Measurements from ENCODE around the gene DNAH3.
A peak's percentile ranks its signal among the peaks of the same experiment; 100 is the strongest.
"Not testable (repeated sequence)": the region's sequence is repeated elsewhere in the genome, so short reads cannot be mapped to it uniquely, and the experiment has no call there.

DNAH3 gene

DNA sequence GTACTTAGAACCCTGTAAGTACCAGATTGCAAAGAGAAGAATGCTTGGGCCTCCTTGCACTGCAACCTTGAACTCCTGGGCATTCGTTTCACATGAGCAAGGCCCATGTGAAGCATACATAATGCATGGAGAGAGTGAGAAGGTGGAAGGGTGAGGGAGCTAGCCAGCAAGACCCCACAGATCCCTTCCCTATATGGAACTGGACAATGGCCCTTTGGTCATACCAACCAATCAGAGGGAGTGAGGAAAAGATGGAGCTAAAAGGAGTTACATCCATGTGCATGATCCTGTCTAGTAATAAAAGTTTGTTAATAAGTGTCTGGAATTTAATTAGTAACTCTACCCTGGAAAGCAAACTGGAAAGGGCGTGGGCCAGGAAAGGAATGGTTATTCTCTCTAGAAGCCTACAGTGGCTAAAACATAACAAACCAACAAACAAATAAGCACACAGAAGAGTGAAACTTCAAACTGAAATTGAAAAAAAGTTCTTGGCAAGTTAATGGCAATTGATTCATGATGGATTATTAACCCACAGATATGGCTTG, 29.6 kb downstream of the DNAH3 start:
- no peak for DNase-seq

DNA sequence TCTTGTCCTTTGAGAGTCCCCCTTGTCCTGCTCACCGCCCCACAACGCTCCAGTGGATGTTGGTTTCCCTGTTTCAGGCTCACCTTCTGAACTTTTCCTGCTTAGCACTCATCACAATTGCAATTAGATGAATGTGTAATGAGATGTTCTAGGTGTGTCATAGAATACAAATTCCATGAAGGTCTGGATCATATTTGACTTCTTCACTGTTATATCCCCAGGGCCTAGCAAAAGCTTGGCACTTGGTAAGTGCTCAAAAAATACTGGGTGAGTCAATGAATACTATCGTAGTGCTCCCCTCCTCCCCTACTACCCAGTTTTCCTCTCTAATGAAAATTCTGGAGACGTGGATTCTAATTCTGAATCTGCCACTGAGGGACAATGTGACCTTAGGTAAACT, 33.1 kb downstream of the DNAH3 start:
- DNase-seq: no peak

DNA sequence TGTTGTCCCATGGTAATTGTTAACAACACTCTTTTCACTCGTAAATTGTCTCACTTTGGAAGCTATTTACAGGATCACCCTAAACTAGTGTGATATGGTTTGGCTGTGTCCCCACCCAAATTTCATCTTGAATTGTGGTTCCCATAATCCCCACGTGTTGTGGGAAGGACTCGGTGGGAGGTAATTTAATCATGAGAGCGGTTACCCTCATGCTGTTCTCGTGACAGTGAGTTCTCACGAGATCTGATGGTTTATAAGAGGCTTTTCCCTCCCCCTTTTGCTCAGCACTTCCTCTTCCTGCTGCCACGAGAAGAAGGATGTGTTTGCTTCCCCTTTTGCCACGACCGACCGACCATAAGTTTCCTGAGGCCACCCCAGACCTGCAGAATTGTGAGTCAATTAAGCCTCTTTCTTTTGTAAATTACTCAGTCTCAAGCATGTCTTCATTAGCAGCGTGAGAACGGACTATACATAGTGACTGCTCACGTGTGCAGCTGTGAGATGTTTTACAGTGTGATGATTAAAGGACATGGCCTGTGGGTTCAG, 34.4 kb downstream of the DNAH3 start:
- no peak for DNase-seq

DNA sequence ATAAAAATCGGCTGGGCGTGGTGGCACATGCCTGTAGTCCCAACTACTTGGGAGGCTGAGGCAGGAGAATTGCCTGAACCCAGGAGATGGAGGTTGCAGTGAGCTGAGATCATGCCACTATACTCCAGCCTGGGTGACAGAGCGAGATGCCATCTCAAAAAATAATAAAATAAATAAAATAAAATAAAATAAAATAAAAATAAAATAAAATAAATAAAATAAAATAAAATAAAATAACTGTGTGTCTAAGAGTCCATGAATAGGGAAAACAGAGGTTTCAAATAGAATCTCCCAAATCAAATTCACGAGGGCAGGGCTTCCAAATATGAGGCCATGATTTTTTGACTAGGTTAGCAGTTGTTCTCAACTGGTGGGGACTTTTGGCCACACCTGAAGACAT, 35.1 kb downstream of the DNAH3 start:
- DNase-seq: not testable (repeated sequence)

DNA sequence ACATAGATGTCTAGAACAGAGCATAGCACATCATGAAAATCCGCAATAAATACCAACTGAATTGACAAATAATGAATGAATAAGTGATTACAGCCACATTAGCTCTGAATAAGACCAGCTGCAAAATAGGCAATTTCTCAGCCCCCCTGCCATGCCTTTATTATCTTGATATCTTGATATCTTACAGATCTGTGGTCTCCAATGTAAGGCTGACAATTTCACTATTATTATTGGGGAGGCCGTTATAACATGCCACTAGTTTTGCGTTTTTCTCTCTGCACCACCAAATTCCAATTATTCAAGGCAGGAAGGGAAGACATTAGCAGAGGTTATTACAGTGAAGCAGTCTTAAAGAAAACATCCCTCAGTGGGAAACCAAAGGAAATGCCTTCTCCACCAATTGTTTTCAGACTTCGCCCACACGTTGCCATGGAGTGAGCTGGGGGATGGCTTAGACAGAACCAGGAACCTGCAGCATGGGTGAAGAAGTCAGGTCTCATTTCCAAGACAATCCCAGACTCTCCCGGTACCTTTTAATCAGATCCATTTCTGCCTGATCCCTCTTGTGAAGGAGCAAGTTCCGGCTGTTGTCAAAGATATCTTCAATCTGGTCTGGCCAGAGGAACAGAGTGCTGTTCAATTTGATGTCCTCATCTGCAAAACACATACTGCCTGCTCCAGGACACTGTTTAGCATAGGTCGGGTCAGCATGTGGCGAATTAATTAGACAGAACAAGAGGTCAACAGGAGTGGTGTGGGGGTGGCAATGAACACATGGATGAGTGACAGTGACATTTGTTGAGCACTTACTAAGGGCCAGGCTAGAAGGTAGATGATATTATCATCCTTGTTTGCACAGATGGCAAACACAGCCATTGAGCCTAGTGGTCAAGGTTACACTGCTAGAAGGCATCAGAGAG, 46.4 kb downstream of the DNAH3 start:
- no peak for DNase-seq

DNA sequence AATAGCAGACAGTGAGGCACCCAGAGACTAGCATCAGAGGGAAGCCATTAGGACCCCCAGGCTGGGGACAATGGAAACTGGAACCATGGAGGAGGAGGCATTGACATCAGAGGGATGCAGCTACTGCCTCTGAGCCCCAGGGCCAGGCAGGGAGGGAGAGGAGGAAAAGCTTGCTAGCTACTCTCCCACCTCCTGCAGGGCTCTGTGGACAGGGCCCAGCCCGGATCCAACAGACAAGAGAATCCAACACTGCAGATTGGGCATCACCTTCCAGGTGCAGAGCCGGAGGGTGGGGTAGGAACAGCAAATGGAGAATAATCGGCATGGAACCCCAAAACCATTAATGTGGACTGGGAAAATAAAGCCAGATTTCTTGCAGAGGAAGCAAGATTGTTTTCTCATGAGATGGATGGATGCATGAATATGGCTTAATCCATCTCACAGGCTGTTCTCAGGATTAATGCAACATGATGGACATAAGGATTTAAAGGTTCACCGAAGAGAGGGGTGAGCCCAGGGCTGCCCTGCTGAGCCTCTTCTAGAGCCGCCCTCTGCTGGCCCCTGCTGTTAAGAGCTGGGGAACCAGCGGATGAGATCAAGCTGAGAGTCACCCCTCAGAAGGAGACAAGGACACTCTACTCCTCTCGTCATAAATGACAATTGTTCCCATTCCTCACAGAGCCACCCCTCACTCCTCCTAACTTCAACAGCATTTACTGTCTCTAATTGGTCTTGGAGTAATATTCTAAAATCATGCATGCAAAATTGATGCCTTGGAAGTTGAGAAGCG, 48.8 kb downstream of the DNAH3 start:
- peak; percentile 3 for DNase-seq

DNA sequence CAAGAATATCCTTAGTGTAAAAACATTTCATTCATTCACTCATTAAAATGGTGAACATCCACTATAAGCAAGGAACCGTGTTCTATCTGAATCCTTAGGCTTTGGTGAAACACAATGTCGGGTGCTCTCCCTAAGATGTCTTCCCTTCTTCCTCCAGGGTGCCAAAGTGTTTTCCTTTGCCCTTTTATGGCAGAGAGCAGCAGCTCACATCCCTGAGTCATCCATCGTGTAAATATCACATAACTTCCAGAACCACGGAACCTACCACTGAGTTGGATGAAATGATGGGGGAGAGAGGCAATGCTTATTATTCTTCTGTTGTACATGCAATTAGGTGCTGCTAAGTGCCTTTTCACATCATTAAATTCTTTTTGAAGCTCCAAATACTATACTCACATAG, 50.2 kb downstream of the DNAH3 start:
- DNase-seq: no peak

DNA sequence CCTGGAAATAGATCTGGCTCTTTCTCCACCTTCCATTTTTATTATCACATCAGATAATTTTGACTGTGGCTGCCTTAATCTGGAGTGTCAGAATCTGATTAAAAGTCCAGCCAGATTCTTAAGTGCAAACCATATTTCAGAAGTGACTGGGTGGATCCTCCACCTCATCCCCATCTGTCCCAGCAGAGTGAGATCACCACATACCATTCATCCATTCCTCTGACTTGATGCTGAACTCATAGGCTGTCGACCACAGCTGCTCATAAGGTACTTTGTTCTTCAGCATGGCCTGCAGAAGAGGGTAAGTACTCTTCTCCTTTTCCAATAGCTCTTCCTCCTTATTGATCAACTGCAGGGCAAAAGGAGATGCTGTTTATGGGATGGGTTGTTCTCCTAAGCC, 53.5 kb downstream of the DNAH3 start:
- no peak for DNase-seq

DNA sequence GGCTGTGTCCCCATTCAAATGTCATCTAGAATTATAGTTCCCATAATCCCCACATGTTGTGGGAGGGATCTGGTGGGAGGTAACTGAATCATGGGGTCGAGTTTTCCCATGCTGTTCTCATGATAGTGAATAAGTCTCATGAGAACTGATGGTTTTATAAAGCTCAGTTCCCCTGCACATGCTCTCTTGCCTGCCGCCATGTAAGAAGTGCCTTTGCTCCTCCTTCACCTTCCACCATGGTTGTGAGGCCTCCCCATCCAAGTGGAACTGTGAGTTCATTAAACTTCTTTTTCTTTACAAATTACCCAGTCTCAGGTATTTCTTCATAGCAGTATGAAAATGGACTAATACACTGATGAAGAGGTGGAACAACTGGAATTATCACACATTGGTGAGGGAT, 55.9 kb downstream of the DNAH3 start:
- DNase-seq: not testable (repeated sequence)

DNA sequence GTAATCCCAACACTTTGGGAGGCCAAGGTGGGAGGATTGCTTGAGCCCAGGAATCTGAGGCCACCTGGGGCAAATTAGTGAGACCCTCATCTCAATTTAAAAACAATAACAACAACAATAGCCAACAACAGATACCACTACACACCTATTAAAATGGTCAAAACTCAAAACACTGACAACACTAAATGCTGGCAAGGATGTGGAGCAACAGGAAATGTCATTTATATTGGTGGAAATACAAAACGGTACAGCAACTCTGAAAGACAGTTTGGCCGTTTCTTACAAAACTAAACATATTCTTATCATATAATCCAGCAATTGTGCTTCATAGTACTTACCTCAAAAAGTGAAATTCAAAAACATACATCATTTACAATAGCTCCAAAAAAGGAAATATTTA, 57.7 kb downstream of the DNAH3 start:
- no peak for DNase-seq

DNA sequence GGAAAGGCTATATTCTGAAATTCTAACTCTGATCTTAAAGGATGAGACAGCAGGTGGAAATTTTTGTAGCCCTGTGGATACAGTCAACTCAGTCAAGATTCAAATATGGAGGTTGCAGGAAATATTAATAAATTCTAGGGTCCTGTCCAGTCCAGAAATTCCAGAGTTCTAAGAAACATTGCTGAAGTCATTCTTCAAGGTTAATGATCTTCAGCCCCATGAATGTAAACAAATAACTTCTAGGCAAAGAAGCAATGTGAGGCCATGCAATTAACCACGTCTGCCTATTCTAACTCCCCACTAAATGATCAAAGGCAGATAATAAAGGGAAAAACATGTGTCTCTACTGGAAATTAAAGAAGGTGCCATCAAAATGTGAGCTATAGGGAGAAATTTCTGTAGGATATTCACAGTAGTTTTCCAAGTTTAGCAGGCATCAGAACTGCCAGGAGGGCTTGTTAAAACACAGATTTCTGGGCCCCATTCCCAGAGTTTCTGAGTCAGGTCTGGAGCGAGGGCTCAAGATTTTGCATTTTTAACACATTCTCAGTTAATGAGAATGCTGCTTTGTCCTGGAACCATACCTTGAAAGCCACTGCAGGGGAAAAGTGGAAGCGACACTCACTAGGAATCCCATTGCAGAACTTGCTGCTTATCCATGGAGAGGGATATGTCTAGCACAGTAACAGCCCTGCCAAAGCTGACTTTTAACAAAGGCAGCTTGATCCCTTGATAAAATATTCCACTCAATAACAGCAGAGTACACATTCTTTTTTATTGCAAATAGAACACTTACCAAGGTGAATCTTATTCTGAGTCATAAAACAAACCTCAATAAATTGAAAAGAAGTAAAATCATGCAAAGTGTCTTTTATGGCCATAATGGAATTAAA, 61.8 kb downstream of the DNAH3 start:
- DNase-seq: no peak

DNA sequence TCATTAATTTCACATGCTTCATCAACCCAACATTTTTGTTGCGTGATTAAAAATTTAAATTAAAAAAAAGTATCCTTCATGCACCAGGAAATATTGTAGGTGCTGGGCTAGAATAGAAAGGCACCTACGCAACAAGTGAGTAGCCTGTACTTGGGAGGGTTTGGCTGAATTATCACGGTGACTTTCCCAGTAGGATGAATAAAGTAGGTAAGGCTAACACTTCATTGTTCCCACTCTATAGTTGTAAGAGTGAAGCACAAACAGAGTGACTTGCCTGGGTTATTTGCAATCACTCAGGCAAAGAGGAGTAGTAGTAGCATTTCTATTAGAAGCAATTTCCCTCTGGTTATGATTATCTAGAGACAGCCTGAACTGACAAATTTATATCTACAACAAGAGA, 62.5 kb downstream of the DNAH3 start:
- DNase-seq: no peak

DNA sequence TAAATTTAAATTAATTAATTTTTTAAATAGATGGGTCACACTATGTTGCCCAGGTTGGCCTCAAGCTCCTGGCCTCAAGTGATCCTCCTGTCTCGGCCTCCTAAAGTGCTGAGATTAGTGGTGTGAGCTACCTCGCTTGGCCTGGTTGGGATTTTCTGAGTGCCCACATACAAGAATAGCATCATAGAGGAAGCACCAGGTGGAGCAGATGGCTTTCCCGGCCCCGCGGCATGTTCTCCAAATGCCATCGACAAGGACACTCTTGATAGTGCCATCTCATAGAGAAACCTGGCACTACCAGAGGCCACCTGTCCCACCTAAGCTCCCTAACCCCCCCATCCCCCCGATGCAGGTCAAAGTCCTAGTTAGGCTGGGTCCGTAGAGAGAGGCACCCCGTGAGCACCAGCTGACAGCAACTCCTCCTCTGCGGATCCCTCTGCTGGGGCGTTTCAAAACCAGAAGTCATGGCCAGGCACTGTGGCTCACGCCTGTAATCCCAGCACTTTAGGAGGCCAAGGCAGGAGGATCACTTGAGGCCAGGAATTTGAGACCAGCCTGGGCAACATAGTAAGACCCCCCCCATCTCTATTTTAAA, 65.9 kb downstream of the DNAH3 start:
- DNase-seq: no peak

DNA sequence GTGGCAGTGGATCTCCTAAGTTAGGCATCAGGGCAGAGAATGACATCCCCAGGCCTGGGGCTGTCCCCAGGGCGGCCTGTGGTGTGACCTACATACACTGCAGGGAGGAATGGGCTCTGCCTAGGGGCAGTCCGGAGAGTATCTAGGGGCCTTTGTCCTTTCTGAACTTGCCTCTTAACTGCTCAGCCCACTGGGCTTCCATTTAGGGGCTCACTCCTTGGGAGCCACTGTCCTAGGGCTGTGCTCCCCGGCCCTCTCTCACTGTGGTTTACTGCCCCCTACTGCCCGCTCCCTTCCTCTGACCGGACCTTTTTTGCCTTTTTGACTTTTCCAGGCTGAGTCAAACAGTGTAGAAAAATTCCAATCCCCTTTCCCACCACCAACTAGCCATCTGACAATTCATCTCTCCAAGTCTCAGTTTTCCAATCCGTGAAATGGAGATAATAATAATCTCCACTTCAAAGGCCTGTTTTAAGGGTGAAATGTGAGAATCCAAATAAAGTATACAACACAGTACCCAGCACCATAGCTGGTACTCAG, 66.8 kb downstream of the DNAH3 start:
- DNase-seq: peak; percentile 44

DNA sequence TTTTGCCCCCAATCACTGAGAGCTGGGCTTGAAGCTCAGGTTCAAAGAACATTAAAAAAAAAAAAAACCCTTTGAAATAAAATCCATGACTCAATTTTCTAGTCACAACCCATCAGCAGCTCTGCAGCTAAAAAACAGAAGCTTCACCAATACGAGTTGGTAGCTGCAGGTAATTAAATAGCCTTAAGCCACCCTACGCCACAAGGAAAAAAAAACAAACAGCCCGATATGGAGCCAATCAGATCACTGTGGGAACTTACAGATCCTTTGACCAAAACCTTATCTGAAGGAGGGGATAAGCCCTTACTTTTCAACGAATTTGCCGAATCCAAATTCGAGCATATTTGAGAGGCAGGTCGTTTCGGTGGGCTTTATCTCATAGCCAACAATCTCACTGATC, 69.3 kb downstream of the DNAH3 start:
- DNase-seq: no peak

DNA sequence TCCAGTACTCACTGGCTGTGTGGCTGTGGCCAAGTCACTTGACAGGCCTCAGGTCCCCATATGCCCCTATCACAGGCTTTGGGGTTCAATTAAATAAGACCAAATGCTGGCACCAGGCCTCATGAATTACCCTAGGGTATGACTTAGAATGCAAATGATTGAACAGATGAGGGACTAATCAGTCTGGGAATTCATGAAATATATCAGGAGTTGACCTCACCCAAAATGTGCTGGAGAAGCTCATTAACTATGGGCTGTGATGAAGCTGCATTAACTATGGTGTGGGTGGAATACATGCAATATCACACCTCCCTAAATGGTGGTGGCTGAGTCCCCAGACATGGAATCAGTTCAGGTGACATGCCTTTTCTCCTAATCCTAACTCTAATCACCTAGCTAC, 72.1 kb downstream of the DNAH3 start:
- DNase-seq: no peak

DNA sequence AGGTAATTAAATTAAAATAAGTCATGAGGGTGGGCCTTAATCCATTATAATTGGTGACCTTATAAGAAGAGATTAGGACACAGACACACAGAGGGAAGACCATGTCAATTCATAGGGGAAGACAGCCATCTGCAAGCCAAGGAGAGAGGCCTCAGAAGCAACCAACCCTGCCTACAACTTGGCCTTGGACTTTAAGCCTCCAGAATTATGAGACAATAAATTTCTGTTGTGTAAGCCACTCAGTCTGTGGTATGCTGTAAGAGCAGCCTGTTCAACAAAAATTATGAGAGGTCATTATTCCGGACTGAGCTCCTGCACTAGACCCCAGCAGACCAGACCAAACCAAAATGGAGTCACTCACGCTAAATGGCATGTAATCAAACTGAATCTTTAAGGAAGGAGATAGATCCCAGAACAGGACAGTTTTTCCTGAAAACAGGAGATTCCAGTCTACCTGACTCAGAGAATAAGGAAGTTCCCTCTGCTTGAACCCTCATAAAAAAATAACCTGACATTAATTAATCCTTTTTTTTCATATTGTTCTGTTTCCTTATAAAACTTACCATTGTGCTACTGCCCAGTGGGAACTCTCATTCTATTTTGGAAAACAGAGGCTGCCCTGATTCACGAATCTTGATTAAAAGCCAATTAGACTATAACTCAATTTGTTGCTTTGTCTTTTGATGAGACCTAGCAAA, 74.3 kb downstream of the DNAH3 start:
- DNase-seq: no peak

DNA sequence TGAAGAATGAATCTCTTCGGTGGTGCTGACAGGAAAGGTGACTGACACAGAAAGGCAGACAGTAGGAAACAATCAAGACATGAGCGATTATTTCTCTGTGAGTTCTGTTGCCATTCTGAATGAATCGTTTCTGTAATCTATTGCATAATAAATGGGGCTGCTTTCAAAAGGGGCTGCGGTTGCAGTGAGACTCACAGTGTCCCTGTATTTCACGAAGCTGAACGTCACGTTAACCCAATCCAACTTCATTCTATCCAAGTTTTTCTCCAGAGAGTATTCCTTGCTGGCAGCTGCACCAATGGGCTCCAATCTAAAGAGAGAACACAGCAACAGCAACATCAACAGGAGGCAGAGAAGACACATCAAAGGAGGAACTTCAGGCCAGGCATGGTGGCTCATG, 75.4 kb downstream of the DNAH3 start:
- no peak for DNase-seq

DNA sequence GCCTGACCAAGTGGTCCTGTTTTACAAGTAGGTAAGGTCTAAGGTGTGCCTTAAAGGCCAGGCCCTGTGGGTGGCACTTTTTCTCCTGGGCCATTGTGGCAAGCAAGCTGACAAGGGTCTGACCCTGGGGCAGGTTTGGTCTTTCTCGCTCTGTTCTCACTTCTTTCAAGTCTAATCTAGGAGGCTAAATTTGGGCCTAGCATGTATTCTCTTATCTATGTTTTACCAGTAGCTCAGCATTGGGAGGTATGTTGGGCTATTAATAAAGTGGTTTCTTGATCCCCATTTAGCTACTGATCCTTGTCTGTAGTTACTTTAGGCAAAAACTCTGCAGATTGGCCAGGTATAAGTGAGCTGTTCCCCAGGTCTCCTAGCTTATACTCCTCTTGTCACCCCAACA, 77.7 kb downstream of the DNAH3 start:
- no peak for DNase-seq

DNA sequence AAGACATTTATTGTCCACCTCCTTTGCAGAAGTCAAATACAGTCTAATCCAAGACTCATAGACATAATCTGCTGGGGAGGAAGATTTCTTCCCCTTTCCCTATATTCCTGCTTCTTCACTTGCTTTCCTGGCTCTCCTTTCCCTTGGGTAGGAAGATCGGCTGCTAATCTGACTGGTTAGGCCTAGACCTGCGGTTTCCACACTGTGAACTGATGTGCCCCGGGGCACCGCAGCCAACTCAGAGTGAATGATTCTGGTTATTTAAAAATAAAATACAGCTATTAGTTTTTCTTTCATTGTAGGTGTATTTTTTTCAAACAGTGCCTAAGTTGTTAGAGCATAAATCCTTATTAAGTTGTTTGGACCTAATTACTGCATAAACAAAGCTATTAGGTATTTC, 78.9 kb downstream of the DNAH3 start:
- no peak for DNase-seq

DNA sequence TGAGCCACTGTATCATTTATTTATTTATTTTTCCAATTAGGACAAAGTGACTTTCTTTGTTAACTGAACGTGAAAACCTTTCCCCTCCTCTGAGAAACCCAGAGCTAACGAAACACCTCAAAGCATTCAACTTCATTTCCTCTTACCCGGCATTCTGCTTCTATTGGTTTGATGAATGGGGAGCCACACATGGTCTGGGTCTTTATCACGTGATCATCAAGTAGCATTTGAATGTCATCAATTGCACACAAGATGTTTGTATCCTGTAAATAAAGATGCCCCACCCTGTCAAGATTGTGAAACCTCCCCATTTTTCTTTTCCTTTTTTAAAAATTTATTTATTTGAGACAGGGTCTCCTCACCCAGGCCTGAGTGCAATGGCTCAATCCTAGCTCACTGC, 80.1 kb downstream of the DNAH3 start:
- no peak for DNase-seq

All from activated CD4-positive, alpha-beta T cell treated with anti-CD3 and anti-CD28 coated beads, Interleukin-2, amount 50 U/mL, for 16 hours (primary cell).